Neuron (in vitro differentiated cells): ENCODE measurements around the gene RAB36.
"Not testable (repeated sequence)": the region's sequence is repeated elsewhere in the genome, so short reads cannot be mapped to it uniquely, and the experiment has no call there.

Source experiments
- H2AFZ ChIP-seq: one replicate; pipeline ENCODE4 v1.6.1; 2013; ENCODE audit warnings: low read depth, mild to moderate bottlenecking, inconsistent platforms, low read length, moderate library complexity
- H3K27me3 ChIP-seq: one replicate; pipeline ENCODE4 v1.6.1; 2013; ENCODE audit warnings: low read length; ENCODE audit not compliant: insufficient read depth
- H3K36me3 ChIP-seq: one replicate; pipeline ENCODE4 v1.6.1; 2013; ENCODE audit warnings: low read length; ENCODE audit not compliant: insufficient read depth
- H3K4me1 ChIP-seq: one replicate; pipeline ENCODE4 v1.6.1; 2013; ENCODE audit warnings: low read length; ENCODE audit not compliant: insufficient read depth
- H3K4me3 ChIP-seq: 2 replicates; pipeline ENCODE4 v1.5.1; 2013; ENCODE audit warnings: mild to moderate bottlenecking, low read length, moderate library complexity
- H3K9me3 ChIP-seq: one replicate; pipeline ENCODE4 v1.6.1; 2013; ENCODE audit warnings: low read length

Gene RAB36

DNA sequence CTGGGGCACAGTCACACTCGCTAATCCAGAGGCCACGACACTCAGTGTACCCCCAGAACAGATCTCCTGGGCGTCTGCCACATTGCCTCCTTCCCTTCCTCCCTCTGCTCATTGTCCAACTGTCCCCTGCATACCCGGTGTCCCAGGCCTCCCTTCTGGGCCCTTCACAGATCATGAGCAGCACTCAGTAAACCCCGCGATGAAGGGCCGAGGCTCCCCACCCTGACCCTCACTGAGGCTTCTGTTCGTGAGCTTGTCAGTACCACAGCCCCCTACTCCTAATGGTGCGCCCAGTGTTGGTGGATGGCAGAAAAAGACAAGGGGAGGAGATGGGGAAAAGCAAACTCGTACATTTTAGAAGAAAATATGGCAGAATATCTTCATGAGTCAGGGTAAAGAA is 16.1 kb upstream of the RAB36 start:
- H3K36me3 ChIP-seq, result no peaks in the 10 kb centered on the region
- H3K4me3 ChIP-seq, result no peak overlapping the region
- H3K4me1 ChIP-seq, result peaks cover 4% of the 10 kb centered on the region
- no peaks in the 10 kb centered on the region for H3K9me3 ChIP-seq
- no peak overlapping the region for H2AFZ ChIP-seq
- no peaks in the 10 kb centered on the region for H3K27me3 ChIP-seq

GRCh38 chr22:23130697-23131096 is 14.6 kb upstream of the RAB36 start:
- Histone ChIP-seq H3K27me3 (no peaks in the 10 kb centered on the region), H3K4me3 (no peak overlapping the region), H3K9me3 (no peaks in the 10 kb centered on the region), H2AFZ (no peak overlapping the region), H3K4me1 (peaks cover 6% of the 10 kb centered on the region), H3K36me3 (no peaks in the 10 kb centered on the region)

- Histone ChIP-seq H3K4me1 (peaks cover 7% of the 10 kb centered on the region), H3K9me3 (no peaks in the 10 kb centered on the region), H3K36me3 (no peaks in the 10 kb centered on the region), H3K4me3 (no peak overlapping the region), H3K27me3 (no peaks in the 10 kb centered on the region), H2AFZ (no peak overlapping the region)
These were observed 13.3 kb upstream of the RAB36 start for GRCh38 chr22:23131931-23132330.

GRCh38 chr22:23132376-23133091 is 12.7 kb upstream of the RAB36 start:
- H3K36me3 ChIP-seq, result no peaks in the 10 kb centered on the region
- no peak overlapping the region for H2AFZ ChIP-seq
- H3K9me3 ChIP-seq, result no peaks in the 10 kb centered on the region
- H3K4me1 ChIP-seq, result peaks cover 7% of the 10 kb centered on the region
- no peak overlapping the region for H3K4me3 ChIP-seq
- no peaks in the 10 kb centered on the region for H3K27me3 ChIP-seq

- no peaks in the 10 kb centered on the region for H3K36me3 ChIP-seq
- H3K27me3 ChIP-seq, result no peaks in the 10 kb centered on the region
- no peak overlapping the region for H2AFZ ChIP-seq
- H3K9me3 ChIP-seq, result no peaks in the 10 kb centered on the region
- H3K4me1 ChIP-seq, result peaks cover 3% of the 10 kb centered on the region
- H3K4me3 ChIP-seq, result no peak overlapping the region
These were observed 11.4 kb upstream of the RAB36 start for GRCh38 chr22:23133922-23134321.

DNA sequence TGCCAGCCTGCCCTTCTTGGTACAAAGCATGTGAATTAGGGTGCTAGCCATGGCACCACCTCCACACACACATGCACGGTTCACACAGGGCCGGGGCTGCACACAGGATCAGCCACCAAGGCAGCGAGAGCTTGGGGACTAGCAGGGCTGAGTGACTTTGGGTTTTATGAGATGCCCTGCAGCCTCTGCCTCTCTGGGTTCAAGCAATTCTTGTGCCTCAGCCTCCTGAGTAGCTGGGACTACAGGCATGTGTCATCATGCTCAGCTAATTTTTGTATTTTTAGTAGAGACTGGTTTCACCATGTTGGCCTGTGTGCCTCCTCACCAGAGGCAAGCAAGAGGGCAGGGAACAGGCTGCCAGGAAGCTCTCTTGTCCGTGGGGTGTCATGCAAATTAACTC is 8.3 kb upstream of the RAB36 start:
- not testable (repeated sequence) for H2AFZ ChIP-seq, H3K36me3 ChIP-seq, H3K9me3 ChIP-seq, H3K4me3 ChIP-seq, H3K4me1 ChIP-seq, H3K27me3 ChIP-seq

DNA sequence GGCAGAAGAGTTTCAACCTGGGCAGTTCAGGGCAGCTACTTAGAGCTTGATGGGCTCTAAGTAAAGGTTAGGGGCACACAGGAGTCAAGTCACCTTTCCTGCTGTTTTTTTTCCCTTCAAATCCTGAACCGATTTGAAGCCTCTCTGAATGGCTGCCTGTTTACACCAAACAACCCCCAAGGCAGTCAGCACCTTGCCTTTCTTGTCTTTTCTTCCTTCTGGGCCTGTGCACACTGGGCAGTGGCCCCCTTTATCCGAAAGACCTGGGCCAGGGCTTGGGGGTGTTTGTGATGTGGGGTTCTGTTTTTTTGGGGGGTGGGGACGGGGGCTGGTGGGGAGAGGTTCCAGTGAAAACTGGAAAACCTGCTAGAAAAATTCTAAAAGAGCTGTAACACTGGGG is 7.8 kb upstream of the RAB36 start:
- no peak overlapping the region for H2AFZ ChIP-seq
- peaks cover 11% of the 10 kb centered on the region for H3K4me1 ChIP-seq
- no peak overlapping the region for H3K4me3 ChIP-seq
- H3K9me3 ChIP-seq, result no peaks in the 10 kb centered on the region
- H3K27me3 ChIP-seq, result no peaks in the 10 kb centered on the region
- H3K36me3 ChIP-seq, result no peaks in the 10 kb centered on the region

- H3K9me3 ChIP-seq, result no peaks in the 10 kb centered on the region
- H3K36me3 ChIP-seq, result no peaks in the 10 kb centered on the region
- H3K27me3 ChIP-seq, result no peaks in the 10 kb centered on the region
- H3K4me3 ChIP-seq, result no peak overlapping the region
- H3K4me1 ChIP-seq, result peaks cover 17% of the 10 kb centered on the region
- H2AFZ ChIP-seq, result no peak overlapping the region
These were observed 7.2 kb upstream of the RAB36 start for GRCh38 chr22:23137905-23138561.

- Histone ChIP-seq H3K9me3 (no peaks in the 10 kb centered on the region), H2AFZ (no peak overlapping the region), H3K36me3 (no peaks in the 10 kb centered on the region), H3K4me1 (peaks cover 20% of the 10 kb centered on the region), H3K4me3 (no peak overlapping the region), H3K27me3 (no peaks in the 10 kb centered on the region)
These were observed 6.5 kb upstream of the RAB36 start for GRCh38 chr22:23138584-23139435.

GRCh38 chr22:23140385-23140784 is 4.9 kb upstream of the RAB36 start:
- no peaks in the 10 kb centered on the region for H3K9me3 ChIP-seq
- no peak overlapping the region for H3K4me3 ChIP-seq
- H3K36me3 ChIP-seq, result no peaks in the 10 kb centered on the region
- no peaks in the 10 kb centered on the region for H3K27me3 ChIP-seq
- peaks cover 26% of the 10 kb centered on the region for H3K4me1 ChIP-seq
- H2AFZ ChIP-seq, result no peak overlapping the region

DNA sequence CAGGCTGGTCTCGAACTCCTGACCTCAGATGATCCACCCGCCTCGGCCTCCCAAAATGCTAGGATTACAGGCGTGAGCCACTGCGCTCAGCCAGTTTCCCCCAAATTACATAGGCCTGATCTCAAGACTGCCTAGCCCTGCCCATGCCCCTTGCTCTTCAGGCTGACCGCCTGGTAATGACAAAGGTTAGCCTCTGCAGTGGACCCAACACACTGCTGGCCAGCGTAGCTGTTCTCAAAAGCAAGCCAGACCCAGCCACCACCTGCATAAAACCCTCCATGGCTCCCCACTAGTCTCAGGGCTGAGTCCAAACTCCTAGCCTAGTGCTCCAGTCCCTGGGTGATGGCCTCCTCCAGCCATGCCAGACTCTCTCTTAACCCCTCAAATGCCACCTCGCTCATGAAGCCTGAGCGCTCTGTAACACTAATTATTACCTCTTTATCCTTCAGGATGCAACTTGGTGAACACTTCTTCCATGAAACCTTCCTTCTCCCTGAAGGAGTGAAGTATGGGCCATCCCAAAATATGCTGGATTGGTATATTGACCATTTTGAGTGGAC is 2.7 kb upstream of the RAB36 start:
- peaks cover 34% of the 10 kb centered on the region for H3K4me1 ChIP-seq
- H2AFZ ChIP-seq, result no peak overlapping the region
- no peaks in the 10 kb centered on the region for H3K27me3 ChIP-seq
- H3K4me3 ChIP-seq, result no peak overlapping the region
- H3K9me3 ChIP-seq, result no peaks in the 10 kb centered on the region
- no peaks in the 10 kb centered on the region for H3K36me3 ChIP-seq

- no peak overlapping the region for H3K4me3 ChIP-seq
These were observed 2.2 kb upstream of the RAB36 start for GRCh38 chr22:23143119-23143518.

DNA sequence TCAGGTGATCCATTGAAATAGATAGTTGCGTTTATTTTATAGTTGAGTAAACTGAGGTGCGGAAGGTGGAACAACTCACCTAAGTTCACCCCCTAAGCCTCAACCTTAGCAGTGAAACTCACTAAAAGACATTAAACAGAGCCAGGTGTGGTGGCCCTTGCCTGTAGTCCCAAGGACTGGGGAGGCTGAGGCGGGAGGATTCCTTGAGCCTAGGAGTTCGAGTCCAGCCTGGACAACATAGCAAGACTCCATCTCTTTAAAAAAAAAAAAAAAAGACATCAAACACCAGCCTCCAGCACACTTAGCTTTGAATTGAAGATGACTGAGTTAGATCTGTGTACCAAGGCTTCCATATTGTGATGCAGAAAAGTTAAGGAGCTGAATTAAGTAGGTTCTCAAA is 845 bp upstream of the RAB36 start:
- Histone ChIP-seq H2AFZ (no peak overlapping the region), H3K4me1 (peaks cover 34% of the 10 kb centered on the region), H3K27me3 (no peaks in the 10 kb centered on the region), H3K4me3 (peak overlapping the region; percentile 42), H3K36me3 (peaks cover 8% of the 10 kb centered on the region), H3K9me3 (no peaks in the 10 kb centered on the region)

More at GRCh38 chr22:23143119-23143518, 2.2 kb upstream of the RAB36 start:
- Histone ChIP-seq H2AFZ (no peak overlapping the region), H3K9me3 (no peaks in the 10 kb centered on the region), H3K27me3 (no peaks in the 10 kb centered on the region), H3K36me3 (no peaks in the 10 kb centered on the region), H3K4me1 (peaks cover 34% of the 10 kb centered on the region)
